Camera-type eye (tissue), 1 donor: Measurements from ENCODE around the gene RAMP2. TPM values are rescaled to one million over a fixed set of nuclear protein-coding genes. Genes with fewer than 3 reads are reported as not detected.

ENCODE experiments used
- total RNA-seq: library from RNA; depleted of rRNA; stranded (reverse); fragments of >200 nt; gene quantifications from one replicate; pipeline ENCODE4 v1.2.3, GENCODE V29; 2014

The RAMP2 gene, protein sequence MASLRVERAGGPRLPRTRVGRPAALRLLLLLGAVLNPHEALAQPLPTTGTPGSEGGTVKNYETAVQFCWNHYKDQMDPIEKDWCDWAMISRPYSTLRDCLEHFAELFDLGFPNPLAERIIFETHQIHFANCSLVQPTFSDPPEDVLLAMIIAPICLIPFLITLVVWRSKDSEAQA
- total RNA-seq = 26.2 TPM

DNA sequence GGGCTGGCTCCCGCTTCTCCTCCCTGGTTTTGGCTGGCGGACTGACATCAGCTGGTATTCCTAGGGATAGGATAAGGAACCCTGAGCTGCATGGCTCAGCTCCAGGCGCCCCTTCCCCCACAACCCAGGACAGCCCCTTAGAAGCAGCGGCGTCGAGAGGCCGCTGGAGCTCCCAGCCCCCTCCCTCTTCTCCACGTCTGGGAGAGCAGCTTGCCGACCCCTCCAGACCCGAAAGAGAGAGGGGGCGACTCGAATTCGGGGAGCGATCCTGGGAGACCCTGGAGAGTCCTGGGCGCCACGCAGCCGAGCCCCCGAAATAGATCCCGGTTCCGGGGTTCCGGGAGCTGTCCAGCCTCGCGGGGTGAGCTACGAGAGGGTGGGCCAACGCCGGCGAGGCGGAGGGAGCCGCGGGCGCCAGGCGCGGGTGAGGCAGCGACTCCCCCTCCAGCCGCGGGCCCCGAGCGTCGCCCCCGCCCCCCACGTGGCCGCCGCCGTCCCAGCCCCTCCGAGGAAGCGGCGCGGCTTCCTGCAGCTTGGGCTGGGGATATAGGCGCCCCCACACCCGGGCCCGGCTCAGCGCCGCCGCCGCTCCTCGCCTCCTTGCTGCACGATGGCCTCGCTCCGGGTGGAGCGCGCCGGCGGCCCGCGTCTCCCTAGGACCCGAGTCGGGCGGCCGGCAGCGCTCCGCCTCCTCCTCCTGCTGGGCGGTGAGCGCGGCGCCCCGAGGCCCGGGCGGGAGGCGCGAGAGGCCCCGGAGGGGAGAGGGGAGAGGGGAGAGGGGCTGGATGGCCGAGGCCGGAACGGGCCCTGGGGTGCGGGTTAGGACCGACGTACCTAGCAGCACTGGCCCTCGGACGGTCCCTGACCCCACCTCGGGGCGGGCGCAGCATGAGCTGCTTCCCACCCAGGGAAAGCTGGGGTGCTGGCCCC lies at the start of gene RAMP2:
RAMP2 (plus strand) TSS at position 576 of the 930 bp plus-strand sequence; CDS start at position 611, 35 bp downstream.

DNA sequence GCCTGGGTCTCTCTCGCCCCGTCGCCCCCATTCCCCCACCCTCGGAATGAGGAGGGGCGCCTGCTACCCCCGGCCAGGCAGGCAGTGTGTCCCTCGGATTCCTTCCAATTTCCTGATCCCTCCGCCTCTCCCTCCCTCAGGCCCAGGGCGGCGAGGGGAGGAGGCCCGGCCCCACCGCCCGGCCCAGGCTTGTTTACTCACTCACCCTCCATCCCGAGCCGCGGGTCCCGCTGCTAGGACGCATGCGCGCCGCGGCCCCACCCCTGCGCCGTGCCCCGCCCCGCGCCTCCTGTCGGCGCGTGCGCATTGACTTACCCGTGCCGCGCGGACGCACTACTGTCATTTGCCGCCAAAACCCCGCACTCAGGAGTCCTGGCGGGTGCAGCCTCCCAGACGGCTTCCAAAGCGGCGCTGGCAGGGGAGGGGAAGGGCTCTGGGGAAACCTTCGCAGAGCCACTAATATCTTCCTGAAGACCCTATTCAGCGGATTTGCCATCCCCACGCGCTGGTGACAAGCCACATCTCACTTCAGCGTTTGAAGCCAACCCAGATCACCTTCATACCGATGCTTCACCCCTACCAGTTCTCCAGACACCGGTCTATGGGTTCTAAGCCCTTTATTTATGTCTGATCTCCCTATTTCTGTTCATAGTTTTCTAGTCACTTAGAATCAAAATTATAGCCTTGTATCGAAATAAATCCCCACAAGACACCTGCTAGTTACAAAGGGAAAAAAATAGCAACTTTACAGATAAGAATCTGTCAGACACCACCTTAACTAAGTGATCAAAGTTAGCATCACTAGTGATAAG lies 16.0 kb upstream of the RAMP2 start, which contains the start of gene EZH1:
EZH1 (minus strand) TSS at position 235 of the 812 bp plus-strand sequence. CDS start 16,099 bp downstream, outside the sequence.

DNA sequence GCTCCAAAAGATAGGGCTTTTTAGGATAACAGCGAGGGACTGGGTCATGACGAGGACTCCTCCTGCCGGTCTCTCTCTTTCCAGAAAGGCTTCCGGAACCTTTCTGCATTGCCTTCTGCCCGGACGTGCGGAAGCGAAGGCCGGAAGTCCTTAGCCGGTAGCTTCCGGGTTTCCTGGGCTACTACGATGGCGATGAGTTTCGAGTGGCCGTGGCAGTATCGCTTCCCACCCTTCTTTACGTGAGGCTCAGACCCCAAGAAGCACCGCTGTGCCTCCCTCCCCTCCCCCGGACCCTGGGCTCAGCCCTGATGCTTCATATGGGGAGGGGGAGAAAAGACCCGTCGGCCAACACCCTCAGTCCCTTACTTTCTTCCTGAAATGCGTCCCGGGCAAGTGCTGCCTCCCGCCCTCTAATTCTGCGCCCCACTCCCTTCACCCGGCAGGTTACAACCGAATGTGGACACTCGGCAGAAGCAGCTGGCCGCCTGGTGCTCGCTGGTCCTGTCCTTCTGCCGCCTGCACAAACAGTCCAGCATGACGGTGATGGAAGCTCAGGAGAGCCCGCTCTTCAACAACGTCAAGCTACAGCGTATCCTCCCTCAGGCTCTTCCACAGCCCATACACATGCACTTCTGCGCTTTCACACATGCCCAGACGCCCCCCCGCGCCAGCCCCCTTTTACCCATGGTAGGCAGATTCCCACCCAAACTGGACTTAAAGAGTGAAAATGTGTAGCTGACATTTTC lies 12.4 kb downstream of the RAMP2 start, which contains the start of gene VPS25:
VPS25 (plus strand) TSS at position 160 of the 746 bp plus-strand sequence; CDS start at position 187, 27 bp downstream.

DNA sequence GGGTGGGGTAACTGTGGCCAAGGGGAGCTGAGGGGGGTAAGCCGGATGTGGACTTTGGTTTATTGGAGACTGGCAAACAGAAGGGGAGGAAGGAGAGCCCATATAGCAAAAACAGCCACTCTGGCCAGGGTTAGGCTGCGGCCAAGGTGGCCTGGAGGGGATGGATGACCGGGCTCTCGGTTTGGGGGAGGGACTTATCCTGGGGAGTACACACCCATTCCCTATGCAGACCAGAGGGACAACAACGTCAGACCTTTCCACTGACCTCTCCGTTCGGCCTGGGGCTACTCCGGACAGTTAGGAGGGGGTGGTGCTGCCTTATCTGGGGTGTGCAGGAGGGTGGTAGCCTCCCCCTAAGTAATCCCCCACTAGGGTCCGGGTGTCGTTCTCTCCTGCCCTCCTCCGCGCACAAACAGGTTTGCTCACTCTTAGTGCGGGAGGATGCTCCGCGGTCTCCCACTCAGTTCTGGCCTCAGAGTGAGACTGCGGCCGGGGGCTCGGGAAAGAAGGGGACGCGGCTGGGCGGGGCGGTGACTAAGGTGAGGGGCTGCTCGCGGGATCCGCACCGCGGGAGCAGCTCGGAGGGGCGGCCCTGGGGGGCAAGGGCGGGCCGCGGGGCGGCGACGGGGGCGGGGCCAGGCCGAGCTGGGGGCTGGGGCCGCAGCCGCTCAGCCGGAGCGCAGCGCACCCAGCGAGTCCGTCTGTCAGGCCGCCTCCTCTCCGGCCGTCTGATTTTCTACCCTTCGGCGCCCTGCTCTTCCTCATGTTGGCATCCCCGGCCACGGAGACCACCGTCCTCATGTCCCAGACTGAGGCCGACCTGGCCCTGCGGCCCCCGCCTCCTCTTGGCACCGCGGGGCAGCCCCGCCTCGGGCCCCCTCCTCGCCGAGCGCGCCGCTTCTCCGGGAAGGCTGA lies 19.2 kb downstream of the RAMP2 start, which contains the start of gene WNK4:
WNK4 (plus strand) TSS at position 675 of the 915 bp plus-strand sequence; CDS start at position 764, 89 bp downstream.

DNA sequence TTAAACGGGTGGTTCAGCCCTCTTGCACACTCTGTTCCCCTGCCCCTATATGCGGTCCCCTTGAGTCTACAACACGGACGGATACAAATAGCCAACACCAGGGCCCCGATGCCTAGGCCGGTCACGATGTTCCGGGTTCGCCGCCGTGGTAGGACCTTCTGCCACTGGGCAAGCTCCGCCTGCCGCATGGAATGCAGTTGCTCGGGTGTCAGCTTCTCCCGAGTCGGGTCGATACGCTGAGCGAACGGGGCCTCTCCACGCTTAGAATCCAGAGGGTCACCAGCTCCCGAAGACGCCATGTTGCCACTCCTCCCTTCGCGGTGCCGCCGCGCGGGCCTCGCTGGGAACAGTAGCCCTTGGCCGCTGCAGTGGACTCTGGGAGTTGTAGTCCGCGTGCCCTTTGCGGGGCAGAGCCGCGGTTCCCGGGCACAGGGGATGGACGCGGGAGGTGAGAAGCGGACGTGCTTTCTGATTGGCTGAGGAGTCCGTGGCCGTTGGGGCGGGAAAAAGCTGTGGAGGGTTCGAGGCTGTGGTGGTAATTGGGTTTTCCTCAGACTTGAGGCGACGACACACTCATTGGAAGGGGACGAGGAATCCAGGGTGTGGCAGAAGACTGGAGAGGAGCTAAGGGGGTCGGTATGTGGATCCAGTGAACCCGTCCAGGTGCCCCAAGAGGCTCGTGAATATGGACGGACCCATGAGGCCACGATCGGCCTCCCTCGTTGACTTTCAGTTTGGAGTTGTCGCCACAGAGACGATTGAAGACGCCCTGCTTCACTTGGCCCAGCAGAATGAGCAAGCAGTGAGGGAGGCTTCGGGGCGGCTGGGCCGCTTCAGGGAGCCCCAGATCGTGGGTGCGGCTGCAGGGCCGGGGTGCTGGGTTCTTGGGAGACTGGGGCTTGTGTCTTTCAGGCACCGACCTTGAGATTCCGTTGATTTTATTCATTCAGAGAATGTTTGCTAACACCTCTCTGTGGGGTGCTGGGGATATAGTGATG lies 37.7 kb downstream of the RAMP2 start, which contains the start of the genes CNTD1 and COA3:
CNTD1 (plus strand) TSS at position 479 of the 998 bp plus-strand sequence; CDS start at position 686, 207 bp downstream.
COA3 (minus strand) TSS at position 322 of the 998 bp plus-strand sequence; CDS start at position 299, 23 bp downstream.

Other genes with a start within 250 kb of the RAMP2 start
- 29.7 TPM for gene NAGLU, start 225.0 kb upstream of the RAMP2 start, total RNA-seq
- 1.1 TPM for gene HSD17B1, start 208.3 kb upstream of the RAMP2 start, total RNA-seq
- 19.0 TPM for gene COASY, start 199.1 kb upstream of the RAMP2 start, total RNA-seq
- 29.8 TPM for gene MLX, start 194.1 kb upstream of the RAMP2 start, total RNA-seq
- gene PSMC3IP, start 183.5 kb upstream of the RAMP2 start, total RNA-seq = 6.5 TPM
- 92.3 TPM for gene RETREG3, start 151.9 kb upstream of the RAMP2 start, total RNA-seq
- gene TUBG1, start 151.5 kb upstream of the RAMP2 start, total RNA-seq = 28.0 TPM
- gene TUBG2, start 101.9 kb upstream of the RAMP2 start, total RNA-seq = 17.0 TPM
- gene PLEKHH3, start 84.2 kb upstream of the RAMP2 start, total RNA-seq = 20.6 TPM
- gene CCR10, start 79.4 kb upstream of the RAMP2 start, total RNA-seq = 1.2 TPM
- 20.9 TPM for gene CNTNAP1, start 78.7 kb upstream of the RAMP2 start, total RNA-seq
- gene EZH1, start 16.2 kb upstream of the RAMP2 start, total RNA-seq = 60.3 TPM
- gene VPS25, start 12.2 kb downstream of the RAMP2 start, total RNA-seq = 48.2 TPM
- gene WNK4, start 19.4 kb downstream of the RAMP2 start, total RNA-seq = 0.33 TPM
- gene COA3, start 37.5 kb downstream of the RAMP2 start, total RNA-seq = 52.7 TPM
- not detected for gene CNTD1, start 37.6 kb downstream of the RAMP2 start, total RNA-seq
- gene BECN1, start 63.1 kb downstream of the RAMP2 start, total RNA-seq = 76.0 TPM
- 49.4 TPM for gene PSME3, start 72.2 kb downstream of the RAMP2 start, total RNA-seq
- 44.6 TPM for gene AOC2, start 83.4 kb downstream of the RAMP2 start, total RNA-seq
- gene AOC3, start 90.0 kb downstream of the RAMP2 start, total RNA-seq = 18.6 TPM
- not detected for gene G6PC1, start 139.6 kb downstream of the RAMP2 start, total RNA-seq
- 22.0 TPM for gene AARSD1, start 203.2 kb downstream of the RAMP2 start, total RNA-seq
- gene PTGES3L, start 218.9 kb downstream of the RAMP2 start, total RNA-seq = 4.0 TPM
- gene RUNDC1, start 219.3 kb downstream of the RAMP2 start, total RNA-seq = 16.8 TPM
- gene RPL27, start 237.2 kb downstream of the RAMP2 start, total RNA-seq = 706 TPM
- 9.0 TPM for gene IFI35, start 245.6 kb downstream of the RAMP2 start, total RNA-seq